Hepatocyte (in vitro differentiated cells): Measurements from ENCODE around the gene RPP14. TPM values are rescaled to one million over a fixed set of nuclear protein-coding genes. Genes with fewer than 3 reads are reported as not detected.

ENCODE experiments used
- DNase-seq: peaks from one replicate; pipeline ENCODE4 v3.0.0-alpha.2; 2016; ENCODE audit warnings: low spot score
- H2AFZ ChIP-seq: fragments of 200-600 bp; sonication (generic); 2 replicates; pipeline ENCODE4 v1.6.0; 2016; ENCODE audit warnings: antibody characterized with exemption, mild to moderate bottlenecking
- H3K27ac ChIP-seq: fragments of 200-600 bp; sonication (generic); 2 replicates; pipeline ENCODE4 v1.5.1; 2016; ENCODE audit warnings: mild to moderate bottlenecking
- H3K27me3 ChIP-seq: fragments of 200-600 bp; sonication (generic); 2 replicates; pipeline ENCODE4 v1.6.1; 2016
- H3K36me3 ChIP-seq: fragments of 200-600 bp; sonication (generic); replicated peaks from 2 replicates; pipeline ENCODE4 v1.5.1; 2016; ENCODE audit warnings: low read depth; ENCODE audit not compliant: insufficient read depth
- H3K4me1 ChIP-seq: fragments of 200-600 bp; sonication (generic); 2 replicates; pipeline ENCODE4 v1.5.1; 2016; ENCODE audit warnings: mild to moderate bottlenecking, moderate library complexity; ENCODE audit not compliant: insufficient read depth
- H3K4me2 ChIP-seq: fragments of 200-600 bp; sonication (generic); 2 replicates; pipeline ENCODE4 v1.6.0; 2016
- H3K4me3 ChIP-seq: fragments of 200-600 bp; sonication (generic); 2 replicates; pipeline ENCODE4 v1.5.1; 2016; ENCODE audit warnings: mild to moderate bottlenecking
- H3K79me2 ChIP-seq: fragments of 200-600 bp; sonication (generic); 2 replicates; pipeline ENCODE4 v1.6.0; 2017; ENCODE audit warnings: mild to moderate bottlenecking
- H3K9me2 ChIP-seq: fragments of 200-600 bp; sonication (generic); replicated peaks from 2 replicates; pipeline ENCODE4 v1.6.0; 2017; ENCODE audit warnings: mild to moderate bottlenecking; ENCODE audit not compliant: insufficient read depth
- H3K9me3 ChIP-seq: fragments of 200-600 bp; sonication (generic); 2 replicates; pipeline ENCODE4 v1.5.1; 2016; ENCODE audit warnings: low read depth, mild to moderate bottlenecking
- H4K20me1 ChIP-seq: fragments of 200-600 bp; sonication (generic); 2 replicates; pipeline ENCODE4 v1.6.0; 2016; ENCODE audit warnings: mild to moderate bottlenecking; ENCODE audit not compliant: insufficient read depth, poor library complexity, severe bottlenecking
- EZH2 ChIP-seq: fragments of 200-600 bp; sonication (generic); IDR thresholded peaks from 2 replicates; pipeline ENCODE4 v1.6.1; 2016; ENCODE audit warnings: antibody characterized with exemption, mild to moderate bottlenecking, borderline replicate concordance
- EZH2phosphoT487 ChIP-seq: fragments of 200-600 bp; sonication (generic); IDR thresholded peaks from one replicate; pipeline ENCODE4 v1.6.1; 2018; ENCODE audit warnings: antibody characterized with exemption, mild to moderate bottlenecking, low read depth, moderate library complexity; ENCODE audit not compliant: unreplicated experiment, severe bottlenecking
- WGBS: methylation state at CpG from one replicate; pipeline ENCODE4 v1.1.6; 2016; ENCODE audit warnings: low lambda C conversion rate; ENCODE audit errors: missing lambda C conversion rate; 5-methylcytosine and 5-hydroxymethylcytosine counted together
- polyA plus RNA-seq: library from polyadenylated mRNA; unstranded; fragments of >200 nt; fragmentation: Nextera tagmentation; extraction: Ambion mirVana; gene quantifications from 2 replicates; pipeline ENCODE4 v1.2.1, GENCODE V29; 2016
- total RNA-seq: library from RNA; depleted of rRNA; stranded (reverse); fragments of >200 nt; gene quantifications from 2 replicates; pipeline ENCODE4 v1.2.3, GENCODE V29; 2014
- TF ChIP-seq, protein P1 (sequence below): fragments of 200-600 bp; sonication (generic); IDR thresholded peaks from 2 replicates; pipeline ENCODE4 v1.5.1; 2016; ENCODE audit warnings: antibody characterized with exemption, mild to moderate bottlenecking; ENCODE audit not compliant: poor library complexity

RPP14 gene
- total and polyA plus RNA-seq, 2 experiments from 2014 or later, result 14.0 to 18.5 TPM

GRCh38 chr3:58281069-58281468 lies 25.0 kb upstream of the RPP14 start:
- Histone ChIP-seq H3K27me3 (no peaks in the 10 kb centered on the region), H3K27ac (no peak overlapping the region), H3K4me1 (no peaks in the 10 kb centered on the region), H3K79me2 (no peaks in the 10 kb centered on the region), H3K9me2 (no peaks in the 10 kb centered on the region), H2AFZ (no peak overlapping the region), H4K20me1 (no peaks in the 10 kb centered on the region), H3K36me3 (no peaks in the 10 kb centered on the region), H3K9me3 (no peaks in the 10 kb centered on the region), H3K4me3 (no peak overlapping the region), H3K4me2 (no peak overlapping the region)
- DNase-seq, result no peak
- TF ChIP-seq, protein P1, sequence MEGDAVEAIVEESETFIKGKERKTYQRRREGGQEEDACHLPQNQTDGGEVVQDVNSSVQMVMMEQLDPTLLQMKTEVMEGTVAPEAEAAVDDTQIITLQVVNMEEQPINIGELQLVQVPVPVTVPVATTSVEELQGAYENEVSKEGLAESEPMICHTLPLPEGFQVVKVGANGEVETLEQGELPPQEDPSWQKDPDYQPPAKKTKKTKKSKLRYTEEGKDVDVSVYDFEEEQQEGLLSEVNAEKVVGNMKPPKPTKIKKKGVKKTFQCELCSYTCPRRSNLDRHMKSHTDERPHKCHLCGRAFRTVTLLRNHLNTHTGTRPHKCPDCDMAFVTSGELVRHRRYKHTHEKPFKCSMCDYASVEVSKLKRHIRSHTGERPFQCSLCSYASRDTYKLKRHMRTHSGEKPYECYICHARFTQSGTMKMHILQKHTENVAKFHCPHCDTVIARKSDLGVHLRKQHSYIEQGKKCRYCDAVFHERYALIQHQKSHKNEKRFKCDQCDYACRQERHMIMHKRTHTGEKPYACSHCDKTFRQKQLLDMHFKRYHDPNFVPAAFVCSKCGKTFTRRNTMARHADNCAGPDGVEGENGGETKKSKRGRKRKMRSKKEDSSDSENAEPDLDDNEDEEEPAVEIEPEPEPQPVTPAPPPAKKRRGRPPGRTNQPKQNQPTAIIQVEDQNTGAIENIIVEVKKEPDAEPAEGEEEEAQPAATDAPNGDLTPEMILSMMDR, result no peak
- TF ChIP-seq EZH2 (no peak), EZH2phosphoT487 (no peak)
- WGBS, result 64% methylated on average over 7 of the region's 7 CpGs

DNA sequence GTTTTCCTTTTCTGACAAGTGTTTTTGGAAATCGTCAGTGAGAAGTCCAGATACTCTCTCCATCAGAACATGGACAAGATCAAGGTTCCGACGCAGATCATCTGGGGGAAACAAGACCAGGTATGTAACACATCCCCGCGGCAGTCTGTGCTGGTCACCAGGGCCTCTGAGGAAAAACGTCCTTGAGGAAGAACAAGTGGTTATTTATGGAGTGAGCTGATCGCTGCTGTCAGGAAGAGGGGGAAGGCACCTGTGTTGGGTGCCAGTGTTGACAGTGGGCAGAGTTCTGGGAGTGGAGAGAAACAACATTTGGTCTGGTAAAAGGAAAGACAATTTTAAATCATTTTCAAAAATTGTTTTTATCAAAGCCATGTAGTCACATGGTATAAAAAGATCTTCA lies 20.7 kb upstream of the RPP14 start:
- no peaks in the 10 kb centered on the region for H3K36me3 ChIP-seq
- H3K9me3 ChIP-seq, result no peaks in the 10 kb centered on the region
- no peak overlapping the region for H3K4me3 ChIP-seq
- H2AFZ ChIP-seq, result no peak overlapping the region
- no peak overlapping the region for H3K27ac ChIP-seq
- H3K9me2 ChIP-seq, result no peaks in the 10 kb centered on the region
- no peak for DNase-seq
- WGBS, result 80% methylated on average over 7 of the region's 7 CpGs
- no peaks in the 10 kb centered on the region for H3K27me3 ChIP-seq
- no peaks in the 10 kb centered on the region for H4K20me1 ChIP-seq
- H3K4me2 ChIP-seq, result no peak overlapping the region
- TF ChIP-seq, protein P1, result no peak
- TF ChIP-seq EZH2 (no peak), EZH2phosphoT487 (no peak)
- H3K4me1 ChIP-seq, result no peaks in the 10 kb centered on the region
- no peaks in the 10 kb centered on the region for H3K79me2 ChIP-seq

- TF ChIP-seq EZH2phosphoT487 (no peak), EZH2 (no peak)
- TF ChIP-seq, protein P1, result no peak
- Histone ChIP-seq H3K27me3 (no peaks in the 10 kb centered on the region), H3K4me2 (no peak overlapping the region), H2AFZ (no peak overlapping the region), H3K4me1 (no peaks in the 10 kb centered on the region), H3K9me3 (no peaks in the 10 kb centered on the region), H3K9me2 (no peaks in the 10 kb centered on the region), H3K36me3 (no peaks in the 10 kb centered on the region), H3K27ac (no peak overlapping the region), H3K4me3 (no peak overlapping the region), H3K79me2 (no peaks in the 10 kb centered on the region), H4K20me1 (no peaks in the 10 kb centered on the region)
- whole genome bisulfite sequencing, result 90% methylated on average over 6 of the region's 6 CpGs
- DNase-seq, result no peak
These were observed 18.7 kb upstream of the RPP14 start for GRCh38 chr3:58287354-58287753.
